ENCODE data around the gene TSC22D2. TPM values are rescaled to one million over a fixed set of nuclear protein-coding genes. Genes with fewer than 3 reads are reported as not detected.

TSC22D2 gene
- total and polyA plus RNA-seq, 2 of the 8 experiments (the other 6 are each of a cell fraction or from before 2014, with no cell fraction given): 3.4 to 27.6 TPM

DNA sequence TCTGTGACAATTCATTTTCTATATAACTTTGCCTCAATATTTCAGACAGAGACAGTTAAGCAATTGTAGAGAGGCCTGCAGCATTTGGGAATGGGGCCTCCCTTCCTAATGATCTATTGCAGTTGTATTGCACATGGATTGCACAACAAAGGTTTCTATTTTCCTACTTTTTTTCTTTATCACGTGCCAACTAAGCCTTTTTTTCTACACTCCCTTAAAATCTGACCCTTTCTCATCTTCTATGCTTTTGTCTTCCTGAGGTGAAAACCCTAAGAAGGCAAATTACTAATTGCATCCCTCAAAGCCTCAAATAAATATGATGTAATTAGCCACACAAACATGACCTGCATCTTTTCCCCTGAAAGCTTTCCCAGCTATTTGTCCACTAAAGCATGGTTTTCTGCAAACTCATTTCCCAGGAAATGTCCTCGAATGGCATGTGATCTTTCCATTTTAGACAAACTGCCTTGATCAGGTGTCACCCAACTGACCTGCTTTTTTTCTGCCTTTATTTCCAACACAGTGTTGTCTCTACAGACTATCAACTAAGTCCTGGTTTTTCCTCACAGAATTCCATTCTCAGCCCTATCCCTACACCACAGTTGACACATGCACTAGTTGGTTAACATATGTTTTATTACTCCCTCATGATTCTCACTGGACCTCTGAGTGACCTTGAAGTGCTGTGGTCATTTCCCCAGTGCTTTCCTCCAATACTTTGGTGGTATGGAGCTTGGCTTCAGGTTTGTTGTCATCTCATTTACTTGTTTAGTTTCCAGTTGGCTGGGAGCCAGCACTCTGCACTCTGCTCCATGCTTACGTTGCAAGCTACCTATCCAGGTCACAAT, 31.9 kb upstream of the TSC22D2 start:
- peak overlapping the region; percentile 72; the same call in 1 of the 2 replicates for H2BK20ac ChIP-seq (ENCODE audit: low read length)
- FAIRE-seq (no peak), DNase-seq (ENCODE audit: low read depth in 1 of 2, low spot score in 2 of 2) (no peak)
- no peaks in the 10 kb centered on the region for H3K27me3 ChIP-seq (replicated peaks in 1 of 4; ENCODE audit: control insufficient read depth in 3 of 4, extremely low read depth in 1 of 4, insufficient read depth in 3 of 4, low read length in 3 of 4)
- H4K20me1 ChIP-seq (replicated peaks in 1 of 2; ENCODE audit: control insufficient read depth in 1 of 2, insufficient read depth in 2 of 2, low read length in 2 of 2): no peaks in the 10 kb centered on the region
- H3K23me2 ChIP-seq (ENCODE audit: low read depth, low read length): no peaks in the 10 kb centered on the region
- TF ChIP-seq HDAC2 (IDR thresholded peaks at IDR 0.05; ENCODE audit: borderline replicate concordance in 1 of 2, low read depth in 2 of 2, low read length in 2 of 2): no peak
- TF ChIP-seq SIRT6 (IDR thresholded peaks at IDR 0.05; ENCODE audit: low read length): no peak
- TF ChIP-seq BCL11A (IDR thresholded peaks at IDR 0.05; ENCODE audit: low read depth in 2 of 2, low read length in 2 of 2): no peak
- TF ChIP-seq KDM1A (IDR thresholded peaks at IDR 0.05; ENCODE audit: borderline replicate concordance, low read length): no peak
- TF ChIP-seq, protein P1, sequence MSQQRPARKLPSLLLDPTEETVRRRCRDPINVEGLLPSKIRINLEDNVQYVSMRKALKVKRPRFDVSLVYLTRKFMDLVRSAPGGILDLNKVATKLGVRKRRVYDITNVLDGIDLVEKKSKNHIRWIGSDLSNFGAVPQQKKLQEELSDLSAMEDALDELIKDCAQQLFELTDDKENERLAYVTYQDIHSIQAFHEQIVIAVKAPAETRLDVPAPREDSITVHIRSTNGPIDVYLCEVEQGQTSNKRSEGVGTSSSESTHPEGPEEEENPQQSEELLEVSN (IDR thresholded peaks at IDR 0.05): no peak
- H3K18ac ChIP-seq (ENCODE audit: extremely low read depth, low read length): 0 out of 2 replicates have a peak overlapping the region, but pooled peaks have one; percentile 21
- H3K79me1 ChIP-seq (ENCODE audit: low read depth, low read length): no peaks in the 10 kb centered on the region
- H4K91ac ChIP-seq (replicated peaks; ENCODE audit: insufficient read length, low read length): peak overlapping the region; percentile 22
- no peak overlapping the region for H4K5ac ChIP-seq (ENCODE audit: insufficient read length, low read depth, low read length)
- H3K23ac ChIP-seq (ENCODE audit: insufficient read length): no peak overlapping the region
- H3K4ac ChIP-seq (replicated peaks; ENCODE audit: insufficient read length, low read depth, low read length): no peak overlapping the region
- 79% methylated on average over 3 of the region's 3 CpGs; no CpG with 5 or more reads in 1 of the 2 experiments for WGBS, 2 experiments (ENCODE audit: extremely low coverage in 1 of 2, insufficient coverage in 1 of 2, insufficient read length in 1 of 2, insufficient replicate concordance in 2 of 2, low coverage in 1 of 2, low lambda C conversion rate in 2 of 2, missing lambda C conversion rate in 1 of 2)
- POLR2A ChIA-PET (ENCODE audit: partially characterized antibody): interaction anchor here (1.4 kb wide), 1 partner anchor 32 kb away, joined by 4 read pairs; the partner anchor contains the start of gene TSC22D2
- CTCF ChIA-PET (ENCODE audit: partially characterized antibody): interaction anchor here (0.7 to 1.7 kb wide), 5 partner anchors 9 to 119 kb away, joined by 3 to 6 read pairs (median 3); no protein-coding TSS in a partner anchor
- no peak overlapping the region for H4K8ac ChIP-seq (ENCODE audit: extremely low read depth, insufficient read depth, low read length)
- H3K9me3 ChIP-seq (ENCODE audit: insufficient read depth in 2 of 2, low read depth in 1 of 2, low read length in 1 of 2): no peaks in the 10 kb centered on the region
- 0 out of 2 replicates have a peak overlapping the region, but pooled peaks have one; percentile 55 for H2BK12ac ChIP-seq (ENCODE audit: low read depth, low read length)
- H3K4me3 ChIP-seq (ENCODE audit: extremely low read depth in 1 of 4, insufficient read depth in 2 of 4, low read depth in 3 of 4, low read length in 4 of 4): no peak overlapping the region
- H3K36me3 ChIP-seq (ENCODE audit: control insufficient read depth in 2 of 4, insufficient read depth in 4 of 4, low read length in 3 of 4): no peaks in the 10 kb centered on the region
- no peak overlapping the region for H2BK5ac ChIP-seq (ENCODE audit: low read depth, low read length)
- H3K79me2 ChIP-seq (ENCODE audit: control insufficient read depth in 1 of 2, insufficient read depth in 2 of 2, low read length in 2 of 2): no peaks in the 10 kb centered on the region
- H2BK120ac ChIP-seq (replicated peaks; ENCODE audit: low read depth, low read length): no peak overlapping the region
- peaks cover 0 to 10% (median 6%) of the 10 kb centered on the region in 4 experiments; a peak in 2 of 7 replicates for H3K4me1 ChIP-seq (replicated peaks in 1 of 4; ENCODE audit: control insufficient read depth in 3 of 4, insufficient read depth in 4 of 4, low read length in 3 of 4)
- no peak overlapping the region for H2AFZ ChIP-seq (ENCODE audit: low read length)
- no peak overlapping the region for H3K4me2 ChIP-seq (ENCODE audit: insufficient read depth in 1 of 2, low read depth in 2 of 2, low read length in 2 of 2)
- H3K56ac ChIP-seq (replicated peaks; ENCODE audit: insufficient read length, low read depth, low read length): no peak overlapping the region
- 0 out of 2 replicates have a peak overlapping the region, but pooled peaks have one; percentile 56 for H2AK5ac ChIP-seq (ENCODE audit: low read depth, low read length)
- H3K9ac ChIP-seq (replicated peaks in 1 of 4; ENCODE audit: extremely low read depth in 1 of 4, low read depth in 3 of 4, low read length in 3 of 4): no peak overlapping the region
- H3K14ac ChIP-seq (ENCODE audit: insufficient read length): no peak overlapping the region
- H2BK15ac ChIP-seq (ENCODE audit: low read length): peak overlapping the region; percentile 36; the same call in 1 of the 2 replicates
- H3K27ac ChIP-seq (ENCODE audit: low read depth, low read length): no peak overlapping the region

Measured in H1 (cell line).